ENCODE data around the gene SHQ1.
"Not testable (repeated sequence)": the region's sequence is repeated elsewhere in the genome, so short reads cannot be mapped to it uniquely, and the experiment has no call there.

Gene SHQ1

GRCh38 chr3:72721683-72722381 is 126.4 kb downstream of the SHQ1 start:
- intact Hi-C loops (cut with micrococcal nuclease): no loop called here
- Mint-ChIP-seq H3K27me3 (peaks cover 13% of the 10 kb centered on the region), H3K36me3 (ENCODE audit: low read depth) (no peaks in the 10 kb centered on the region), H3K27ac (no peak overlapping the region), H3K9me3 (no peaks in the 10 kb centered on the region), H3K4me3 (no peak overlapping the region), H3K4me1 (ENCODE audit: low read depth) (peaks cover 5% of the 10 kb centered on the region)

- Mint-ChIP-seq H3K36me3 (ENCODE audit: low read depth) (no peaks in the 10 kb centered on the region), H3K27ac (no peak overlapping the region), H3K9me3 (peaks cover 9% of the 10 kb centered on the region), H3K27me3 (peaks cover 11% of the 10 kb centered on the region), H3K4me3 (no peak overlapping the region), H3K4me1 (ENCODE audit: low read depth) (peaks cover 5% of the 10 kb centered on the region)
- intact Hi-C loops (cut with micrococcal nuclease): no loop called here
Observed at GRCh38 chr3:72720566-72720965, 127.7 kb downstream of the SHQ1 start.

- Mint-ChIP-seq H3K27ac (no peak overlapping the region), H3K4me1 (ENCODE audit: low read depth) (peaks cover 5% of the 10 kb centered on the region), H3K36me3 (ENCODE audit: low read depth) (no peaks in the 10 kb centered on the region), H3K9me3 (peaks cover 23% of the 10 kb centered on the region), H3K27me3 (peaks cover 7% of the 10 kb centered on the region), H3K4me3 (no peak overlapping the region)
- intact Hi-C loops (cut with micrococcal nuclease): no loop called here
Observed at GRCh38 chr3:72719137-72719536, 129.1 kb downstream of the SHQ1 start.

- H3K4me3 Mint-ChIP-seq; H3K4me1 Mint-ChIP-seq (ENCODE audit: low read depth); H3K27ac Mint-ChIP-seq; H3K36me3 Mint-ChIP-seq (ENCODE audit: low read depth); intact Hi-C loops (cut with micrococcal nuclease); H3K27me3 Mint-ChIP-seq: not testable (repeated sequence)
- peaks cover 23% of the 10 kb centered on the region for H3K9me3 Mint-ChIP-seq
Observed at GRCh38 chr3:72714135-72714534, 134.1 kb downstream of the SHQ1 start.

GRCh38 chr3:72710471-72710870 is 137.8 kb downstream of the SHQ1 start:
- H3K27ac Mint-ChIP-seq, H3K4me3 Mint-ChIP-seq: not testable (repeated sequence)

GRCh38 chr3:72708441-72708840 is 139.8 kb downstream of the SHQ1 start:
- H3K4me1 Mint-ChIP-seq (ENCODE audit: low read depth): no peaks in the 10 kb centered on the region
- no peaks in the 10 kb centered on the region for H3K36me3 Mint-ChIP-seq (ENCODE audit: low read depth)
- H3K9me3 Mint-ChIP-seq: no peaks in the 10 kb centered on the region
- intact Hi-C loops (cut with micrococcal nuclease): no loop called here
- H3K27me3 Mint-ChIP-seq: peaks cover 12% of the 10 kb centered on the region
- H3K27ac Mint-ChIP-seq: no peak overlapping the region
- H3K4me3 Mint-ChIP-seq: no peak overlapping the region

More at GRCh38 chr3:72710471-72710870, 137.8 kb downstream of the SHQ1 start:
- intact Hi-C loops (cut with micrococcal nuclease); H3K4me1 Mint-ChIP-seq (ENCODE audit: low read depth); H3K36me3 Mint-ChIP-seq (ENCODE audit: low read depth); H3K27me3 Mint-ChIP-seq: not testable (repeated sequence)
- peaks cover 13% of the 10 kb centered on the region for H3K9me3 Mint-ChIP-seq

- H3K36me3 Mint-ChIP-seq (ENCODE audit: low read depth): no peaks in the 10 kb centered on the region
- H3K4me3 Mint-ChIP-seq: no peak overlapping the region
- H3K27me3 Mint-ChIP-seq: peaks cover 10% of the 10 kb centered on the region
- no peak overlapping the region for H3K27ac Mint-ChIP-seq
- no peaks in the 10 kb centered on the region for H3K9me3 Mint-ChIP-seq
- intact Hi-C loops (cut with micrococcal nuclease): no loop called here
- peaks cover 2% of the 10 kb centered on the region for H3K4me1 Mint-ChIP-seq (ENCODE audit: low read depth)
Observed at GRCh38 chr3:72702997-72703396, 145.2 kb downstream of the SHQ1 start.

GRCh38 chr3:72702390-72702789 is 145.9 kb downstream of the SHQ1 start:
- Mint-ChIP-seq H3K27me3 (peaks cover 14% of the 10 kb centered on the region), H3K9me3 (no peaks in the 10 kb centered on the region), H3K36me3 (ENCODE audit: low read depth) (no peaks in the 10 kb centered on the region), H3K4me3 (no peak overlapping the region), H3K4me1 (ENCODE audit: low read depth) (peaks cover 5% of the 10 kb centered on the region), H3K27ac (no peak overlapping the region)
- intact Hi-C loops (cut with micrococcal nuclease): no loop called here

GRCh38 chr3:72700106-72700505 is 148.1 kb downstream of the SHQ1 start:
- H3K9me3 Mint-ChIP-seq: no peaks in the 10 kb centered on the region
- H3K36me3 Mint-ChIP-seq (ENCODE audit: low read depth): no peaks in the 10 kb centered on the region
- H3K27ac Mint-ChIP-seq: no peak overlapping the region
- intact Hi-C loops (cut with micrococcal nuclease): no loop called here
- H3K4me1 Mint-ChIP-seq (ENCODE audit: low read depth): peaks cover 5% of the 10 kb centered on the region
- peaks cover 20% of the 10 kb centered on the region for H3K27me3 Mint-ChIP-seq
- H3K4me3 Mint-ChIP-seq: no peak overlapping the region

- Mint-ChIP-seq H3K27me3 (peaks cover 16% of the 10 kb centered on the region), H3K9me3 (no peaks in the 10 kb centered on the region), H3K27ac (no peak overlapping the region), H3K36me3 (ENCODE audit: low read depth) (no peaks in the 10 kb centered on the region), H3K4me3 (no peak overlapping the region), H3K4me1 (ENCODE audit: low read depth) (peaks cover 5% of the 10 kb centered on the region)
- intact Hi-C loops (cut with micrococcal nuclease): no loop called here
Observed at GRCh38 chr3:72699631-72700030, 148.6 kb downstream of the SHQ1 start.
